ENCODE results near the gene NFATC3.
"Not testable (repeated sequence)": the region's sequence is repeated elsewhere in the genome, so short reads cannot be mapped to it uniquely, and the experiment has no call there.

NFATC3 gene

DNA sequence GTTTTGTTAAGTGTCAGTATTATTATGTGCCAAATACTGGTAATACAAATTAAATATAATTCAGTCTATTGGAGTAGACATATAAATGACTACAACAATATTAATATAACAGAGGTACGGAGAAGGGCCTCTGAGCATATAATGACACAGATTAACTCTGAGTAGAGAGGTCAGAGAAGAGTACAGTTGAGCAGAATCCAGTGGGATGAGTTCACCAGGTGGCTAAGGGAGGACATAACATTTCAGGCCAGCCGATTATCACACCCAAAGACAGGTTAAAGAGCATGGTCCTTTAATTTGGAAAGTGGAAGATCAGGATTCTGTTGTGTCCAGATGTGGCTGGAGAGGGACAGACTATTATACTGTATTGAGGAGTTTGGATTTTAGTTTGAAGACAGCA lies 11.3 kb downstream of the NFATC3 start:
- TF ChIP-seq, protein P1, sequence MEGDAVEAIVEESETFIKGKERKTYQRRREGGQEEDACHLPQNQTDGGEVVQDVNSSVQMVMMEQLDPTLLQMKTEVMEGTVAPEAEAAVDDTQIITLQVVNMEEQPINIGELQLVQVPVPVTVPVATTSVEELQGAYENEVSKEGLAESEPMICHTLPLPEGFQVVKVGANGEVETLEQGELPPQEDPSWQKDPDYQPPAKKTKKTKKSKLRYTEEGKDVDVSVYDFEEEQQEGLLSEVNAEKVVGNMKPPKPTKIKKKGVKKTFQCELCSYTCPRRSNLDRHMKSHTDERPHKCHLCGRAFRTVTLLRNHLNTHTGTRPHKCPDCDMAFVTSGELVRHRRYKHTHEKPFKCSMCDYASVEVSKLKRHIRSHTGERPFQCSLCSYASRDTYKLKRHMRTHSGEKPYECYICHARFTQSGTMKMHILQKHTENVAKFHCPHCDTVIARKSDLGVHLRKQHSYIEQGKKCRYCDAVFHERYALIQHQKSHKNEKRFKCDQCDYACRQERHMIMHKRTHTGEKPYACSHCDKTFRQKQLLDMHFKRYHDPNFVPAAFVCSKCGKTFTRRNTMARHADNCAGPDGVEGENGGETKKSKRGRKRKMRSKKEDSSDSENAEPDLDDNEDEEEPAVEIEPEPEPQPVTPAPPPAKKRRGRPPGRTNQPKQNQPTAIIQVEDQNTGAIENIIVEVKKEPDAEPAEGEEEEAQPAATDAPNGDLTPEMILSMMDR (IDR thresholded peaks at IDR 0.05; ENCODE audit: insufficient read depth, low read depth, low read length, missing control alignments) = no peak
- DNase-seq (ENCODE audit: low read depth) = no peak
- H3K4me3 ChIP-seq (ENCODE audit: low read length) = no peak overlapping the region

GRCh38 chr16:68097088-68097487 lies 11.9 kb downstream of the NFATC3 start:
- no peak overlapping the region for H3K4me3 ChIP-seq (ENCODE audit: low read length)
- no peak for DNase-seq (ENCODE audit: low read depth)
- TF ChIP-seq, protein P1 (IDR thresholded peaks at IDR 0.05; ENCODE audit: insufficient read depth, low read depth, low read length, missing control alignments) = no peak

- no peak for DNase-seq (ENCODE audit: low read depth)
- H3K4me3 ChIP-seq (ENCODE audit: low read length) = no peak overlapping the region
- TF ChIP-seq, protein P1 (IDR thresholded peaks at IDR 0.05; ENCODE audit: insufficient read depth, low read depth, low read length, missing control alignments) = no peak
Observed at GRCh38 chr16:68097895-68098294, 12.7 kb downstream of the NFATC3 start.

- no peak overlapping the region for H3K4me3 ChIP-seq (ENCODE audit: low read length)
- TF ChIP-seq, protein P1 (IDR thresholded peaks at IDR 0.05; ENCODE audit: insufficient read depth, low read depth, low read length, missing control alignments) = no peak
- no peak for DNase-seq (ENCODE audit: low read depth)
Observed at GRCh38 chr16:68100488-68100887, 15.3 kb downstream of the NFATC3 start.

DNA sequence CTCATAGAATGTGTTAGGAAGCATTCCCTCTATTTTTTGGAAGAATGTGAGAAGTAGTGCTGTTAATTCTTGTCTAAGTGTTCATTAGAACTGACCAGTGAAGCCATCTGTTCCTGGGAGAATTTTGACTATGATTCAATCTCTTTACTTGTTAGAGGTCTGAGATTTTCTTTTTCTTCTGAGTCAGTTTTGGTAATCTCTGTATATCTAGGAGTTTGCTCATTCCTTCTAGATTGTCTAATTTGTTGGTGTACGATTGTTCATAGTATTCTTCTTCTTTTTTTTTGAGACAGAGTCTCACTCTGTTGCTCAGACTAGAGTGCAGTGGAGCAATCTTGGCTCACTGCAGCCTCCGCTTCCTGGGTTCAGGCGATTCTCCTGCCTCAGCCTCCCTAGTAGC lies 20.4 kb downstream of the NFATC3 start:
- H3K4me3 ChIP-seq (ENCODE audit: low read length) = no peak overlapping the region
- TF ChIP-seq, protein P1 (IDR thresholded peaks at IDR 0.05; ENCODE audit: insufficient read depth, low read depth, low read length, missing control alignments) = no peak
- DNase-seq (ENCODE audit: low read depth) = no peak

- not testable (repeated sequence) for DNase-seq (ENCODE audit: low read depth); H3K4me3 ChIP-seq (ENCODE audit: low read length)
Observed at GRCh38 chr16:68107230-68107928, 22.2 kb downstream of the NFATC3 start.

DNA sequence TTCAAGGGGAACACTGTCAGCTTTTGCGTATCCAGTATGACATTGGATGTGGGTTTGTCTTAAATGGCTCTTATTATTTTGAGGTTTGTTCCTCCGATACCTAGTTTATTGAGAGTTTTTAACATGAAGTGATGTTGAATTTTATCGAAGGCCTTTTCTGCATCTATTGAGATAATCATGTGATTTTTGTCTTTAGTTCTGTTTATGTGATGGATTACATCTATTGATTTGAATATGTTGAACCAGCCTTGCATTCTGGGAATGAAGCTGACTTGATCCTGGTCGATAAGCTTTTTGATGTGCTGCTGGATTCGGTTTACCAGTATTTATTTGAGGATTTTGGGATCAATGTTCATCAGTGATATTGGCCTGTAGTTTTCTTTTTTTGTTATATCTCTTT lies 24.0 kb downstream of the NFATC3 start:
- DNase-seq (ENCODE audit: low read depth); H3K4me3 ChIP-seq (ENCODE audit: low read length): not testable (repeated sequence)

DNA sequence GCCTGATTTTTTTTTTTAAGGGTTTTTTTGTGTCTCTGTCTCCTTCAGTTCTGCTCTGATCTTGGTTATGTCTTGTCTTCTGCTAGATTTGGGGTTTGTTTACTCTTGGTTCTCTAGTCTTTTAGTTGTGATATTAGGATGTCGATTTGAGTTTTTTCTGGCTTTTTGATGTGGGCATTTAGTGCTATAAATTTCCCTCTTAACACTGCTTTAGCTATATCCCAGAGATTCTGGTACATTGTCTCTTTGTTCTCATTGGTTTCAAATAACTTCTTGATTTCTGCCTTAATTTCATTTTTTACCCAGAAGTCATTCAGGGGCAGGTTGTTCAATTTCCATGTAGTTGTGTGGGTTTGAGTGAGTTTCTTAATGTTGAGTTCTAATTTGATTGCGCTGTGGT lies 25.4 kb downstream of the NFATC3 start:
- not testable (repeated sequence) for DNase-seq (ENCODE audit: low read depth); H3K4me3 ChIP-seq (ENCODE audit: low read length)

DNA sequence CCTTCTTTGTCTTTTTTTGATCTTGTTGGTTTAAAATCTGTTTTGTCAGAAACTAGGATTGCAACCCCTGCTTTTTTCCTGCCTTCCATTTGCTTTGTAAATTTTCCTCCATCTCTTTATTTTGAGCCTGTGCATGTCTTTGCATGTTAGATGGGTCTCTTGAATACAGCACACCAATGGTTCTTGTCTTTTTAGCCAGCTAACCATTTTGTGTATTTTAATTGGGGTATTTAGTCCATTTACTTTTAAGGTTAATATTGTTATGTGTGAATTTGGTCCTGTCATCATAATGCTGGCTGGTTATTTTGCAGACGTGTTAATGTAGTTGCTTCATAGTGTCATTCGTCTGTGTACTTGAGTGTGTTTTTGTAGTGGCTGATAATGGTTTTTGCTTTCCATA lies 26.2 kb downstream of the NFATC3 start:
- no peak overlapping the region for H3K4me3 ChIP-seq (ENCODE audit: low read length)
- TF ChIP-seq, protein P1 (IDR thresholded peaks at IDR 0.05; ENCODE audit: insufficient read depth, low read depth, low read length, missing control alignments) = no peak
- no peak for DNase-seq (ENCODE audit: low read depth)

Measured in epithelial cell of esophagus (primary cell).